HepG2 (cell line): ENCODE results near the gene MARCHF11. TPM values are rescaled to one million over a fixed set of nuclear protein-coding genes. Genes with fewer than 3 reads are reported as not detected.

Experiments used
- ATAC-seq: fragments of 200-7000 bp; cut with Tn5 transposase; 3 replicates; pipeline ENCODE4 v1.9.1; 2020; ENCODE audit warnings: mild to moderate bottlenecking, moderate library complexity
- BruUV-seq: library from RNA; stranded (reverse); fragments of 400-500 nt; replicated peaks from 2 replicates; lab custom pipeline; 2021; lab: Mats Ljungman, UMichigan
- CTCF ChIA-PET: fragments of 300-600 bp; formaldehyde crosslinking; extraction: SDS; loops from one replicate; lab custom pipeline; 2021; ENCODE audit warnings: low total read pairs, inconsistent platforms, low intra/inter-chr PET ratio; lab: Yijun Ruan, JAX
- POLR2A ChIA-PET: fragments of 350-600 bp; sonication (Branson Sonifier 250); formaldehyde crosslinking; loops from one replicate; lab custom pipeline; 2020; ENCODE audit warnings: antibody characterized with exemption, inconsistent platforms; lab: Yijun Ruan, JAX
- DNase-seq: peaks from one replicate; pipeline ENCODE4 v3.0.0-alpha.2; 2015; ENCODE audit warnings: low spot score
- FAIRE-seq: peaks from 3 replicates; lab custom pipeline; 2011; peaks lifted over from hg19 to GRCh38; lab: Jason Lieb, UNC
- H2AFZ ChIP-seq: one replicate; pipeline ENCODE4 v1.6.1; 2011; ENCODE audit warnings: low read length, inconsistent platforms
- H3K27ac ChIP-seq: fragments of 300-600 bp; 3 replicates; pipeline ENCODE4 v1.8.0; 2011; ENCODE audit warnings: mixed run types, mild to moderate bottlenecking, mixed read lengths, low read length, inconsistent platforms; ENCODE audit not compliant: insufficient read depth; ENCODE audit errors: extremely low read length
- H3K27me3 ChIP-seq, 2 experiments: fragments of 200-600 bp in 1 of 2; 2 replicates in 1 of 2; 3 replicates in 1 of 2; pipeline versions ENCODE4 v1.6.0 to v1.8.0; 2011; ENCODE audit warnings: low read length in 2 of 2, mild to moderate bottlenecking in 2 of 2, moderate library complexity in 2 of 2, inconsistent platforms in 1 of 2; ENCODE audit not compliant: insufficient read depth in 2 of 2, control insufficient read depth in 1 of 2
- H3K36me3 ChIP-seq, 2 experiments: fragments of 200-600 bp in 1 of 2; replicated peaks in 1 of 2; 2 replicates in 1 of 2; 3 replicates in 1 of 2; pipeline versions ENCODE4 v1.5.1 to v1.8.0; 2011; ENCODE audit warnings: low read length in 2 of 2, inconsistent platforms in 1 of 2; ENCODE audit not compliant: insufficient read depth in 2 of 2, control insufficient read depth in 1 of 2
- H3K4me1 ChIP-seq: 2 replicates; pipeline ENCODE4 v1.5.1; 2012; ENCODE audit warnings: low read length, inconsistent platforms; ENCODE audit not compliant: insufficient read depth
- H3K4me2 ChIP-seq: 2 replicates; pipeline ENCODE4 v1.6.0; 2011; ENCODE audit warnings: low read depth, low read length, inconsistent platforms
- H3K4me3 ChIP-seq, 3 experiments: fragments of 200-600 bp in 1 of 3; sonication (generic), shearing (Covaris generic) in 1 of 3; replicated peaks in 1 of 3; 2 replicates each; pipeline ENCODE4 v1.5.1; 2011 to 2016; ENCODE audit warnings: low read length in 3 of 3, inconsistent platforms in 2 of 3, low read depth in 2 of 3, mild to moderate bottlenecking in 2 of 3, control low read depth in 1 of 3, mixed read lengths in 1 of 3; ENCODE audit not compliant: insufficient read depth in 1 of 3
- H3K79me2 ChIP-seq: one replicate; pipeline ENCODE4 v1.6.1; 2011; ENCODE audit warnings: low read length, inconsistent platforms; ENCODE audit not compliant: insufficient read depth
- H3K9ac ChIP-seq: 2 replicates; pipeline ENCODE4 v1.6.0; 2011; ENCODE audit warnings: mild to moderate bottlenecking, low read depth, low read length, inconsistent platforms; ENCODE audit not compliant: insufficient read depth
- H3K9me3 ChIP-seq: 2 replicates; pipeline ENCODE4 v1.5.1; 2012; ENCODE audit warnings: mild to moderate bottlenecking, low read length
- H4K20me1 ChIP-seq: 2 replicates; pipeline ENCODE4 v1.6.0; 2011; ENCODE audit warnings: inconsistent platforms, mild to moderate bottlenecking, low read length, moderate library complexity; ENCODE audit not compliant: insufficient read depth
- BCL6 ChIP-seq: IDR thresholded peaks from 2 replicates; pipeline ENCODE4 v1.6.1; 2016; ENCODE audit warnings: missing genetic modification reagents, missing compliant biosample characterization
- TBX2 ChIP-seq: sonication (generic); formaldehyde crosslinking; IDR thresholded peaks from 2 replicates; pipeline ENCODE4 v1.5.0; 2020; ENCODE audit warnings: missing genetic modification reagents, mild to moderate bottlenecking, borderline replicate concordance
- ZNF138 ChIP-seq: sonication (generic); formaldehyde crosslinking; IDR thresholded peaks from 2 replicates; pipeline ENCODE4 v1.5.0; 2020; ENCODE audit warnings: mild to moderate bottlenecking, low read depth, missing genetic modification reagents
- ZNF382 ChIP-seq: sonication (generic); formaldehyde crosslinking; IDR thresholded peaks from 2 replicates; pipeline ENCODE4 v1.5.0; 2020; ENCODE audit warnings: missing genetic modification reagents, mild to moderate bottlenecking, borderline replicate concordance
- ZNF589 ChIP-seq: sonication (generic); formaldehyde crosslinking; conservative IDR thresholded peaks from 2 replicates; pipeline ENCODE4 v1.8.0; 2022; ENCODE audit warnings: mild to moderate bottlenecking, moderate library complexity, missing genetic modification reagents
- WGBS: methylation state at CpG from one replicate; pipeline ENCODE4 v1.1.6; 2017; ENCODE audit warnings: low lambda C conversion rate; 5-methylcytosine and 5-hydroxymethylcytosine counted together
- in situ Hi-C: cut with HindIII; loops from 2 replicates; pipeline ENCODE4 v1.10.0; 2017; ENCODE audit warnings: low pct_unique_long_range_greater_than_20kb; ENCODE audit not compliant: extremely low pct_ligation_motif_present
- intact Hi-C: fragments of 100-400 bp; cut with micrococcal nuclease; formaldehyde crosslinking; loops from one replicate; pipeline ENCODE4 v1.10.0; 2022; ENCODE audit not compliant: unreplicated experiment
- polyA plus RNA-seq, 8 experiments: library from polyadenylated mRNA; depleted of rRNA in 3 of 8; stranded (reverse) in 7 of 8; unstranded in 1 of 8; fragments of >200 nt; fragmentation: Illumina TruSeq in 4 of 8; extraction: Trizol in 4 of 8; gene quantifications; 2 replicates each; pipeline versions ENCODE4 v1.2.1 to v1.2.3, GENCODE V29; 2011 to 2016; ENCODE audit warnings: low read depth in 4 of 8, missing spikeins in 1 of 8, mixed read lengths in 1 of 8; ENCODE audit not compliant: insufficient read depth in 1 of 8
- total RNA-seq, 5 experiments: library from RNA; depleted of rRNA; stranded (reverse); fragments of >200 nt; fragmentation: Illumina TruSeq; extraction: Trizol; gene quantifications; 2 replicates each; pipeline ENCODE4 v1.2.3, GENCODE V29; 2016; ENCODE audit warnings: low read depth in 1 of 5
- TF ChIP-seq, protein P1 (sequence below): sonication (generic); formaldehyde crosslinking; IDR thresholded peaks from 2 replicates; pipeline ENCODE4 v1.5.0; 2020; ENCODE audit warnings: missing genetic modification reagents
- TF ChIP-seq, protein P2 (sequence below): IDR thresholded peaks from 2 replicates; pipeline ENCODE4 v1.6.1; 2016; ENCODE audit warnings: low read depth, control low read depth
- TF ChIP-seq, protein P3 (sequence below): IDR thresholded peaks from 2 replicates; pipeline ENCODE4 v1.6.1; 2016; ENCODE audit warnings: mild to moderate bottlenecking, missing biosample characterization, missing genetic modification reagents
- TF ChIP-seq, protein P4 (sequence below): sonication (generic); formaldehyde crosslinking; IDR thresholded peaks from 2 replicates; pipeline ENCODE4 v1.4.0; 2020; ENCODE audit warnings: missing genetic modification reagents, borderline replicate concordance

MARCHF11 gene
- total and polyA plus RNA-seq, 2 of the 13 experiments (the other 11 are each of a cell fraction or from before 2014, with no cell fraction given) = not detected

DNA sequence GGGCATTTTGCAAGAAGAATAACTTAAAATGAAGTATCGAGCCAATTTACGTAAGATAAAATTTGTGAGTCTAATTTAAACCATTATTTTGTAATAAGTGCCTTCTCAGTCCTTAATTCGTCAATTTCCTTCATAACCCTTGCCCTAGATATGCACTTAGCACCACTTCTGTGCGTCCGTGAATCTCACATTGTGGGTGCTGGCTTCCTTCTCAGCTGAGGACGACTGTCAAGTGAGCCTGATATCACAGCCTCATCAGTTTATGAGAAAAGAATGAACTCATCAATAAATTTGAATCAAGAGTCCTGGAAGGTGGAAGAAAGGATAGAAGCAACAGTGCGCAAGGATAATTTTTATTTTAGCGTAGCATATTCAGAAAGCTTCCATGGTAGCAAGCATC is 64.5 kb downstream of the MARCHF11 start:
- WGBS = 25% methylated on average over 8 of the region's 8 CpGs
- BruUV-seq = no TSS peak
- Histone ChIP-seq H3K27ac (no peak overlapping the region), H3K27me3 (no peaks in the 10 kb centered on the region), H2AFZ (no peak overlapping the region), H4K20me1 (no peaks in the 10 kb centered on the region), H3K79me2 (no peaks in the 10 kb centered on the region), H3K4me2 (no peak overlapping the region), H3K9me3 (no peaks in the 10 kb centered on the region; the same call in 1 of the 2 replicates), H3K36me3 (no peaks in the 10 kb centered on the region), H3K4me1 (no peaks in the 10 kb centered on the region)
- FAIRE-seq (no peak), DNase-seq (no peak), ATAC-seq (no peak)
- in situ Hi-C loops (no loop called here), intact Hi-C loops (no loop called here)
- POLR2A ChIA-PET = no interaction called here
- CTCF ChIA-PET = no interaction called here
- TF ChIP-seq, protein P1, sequence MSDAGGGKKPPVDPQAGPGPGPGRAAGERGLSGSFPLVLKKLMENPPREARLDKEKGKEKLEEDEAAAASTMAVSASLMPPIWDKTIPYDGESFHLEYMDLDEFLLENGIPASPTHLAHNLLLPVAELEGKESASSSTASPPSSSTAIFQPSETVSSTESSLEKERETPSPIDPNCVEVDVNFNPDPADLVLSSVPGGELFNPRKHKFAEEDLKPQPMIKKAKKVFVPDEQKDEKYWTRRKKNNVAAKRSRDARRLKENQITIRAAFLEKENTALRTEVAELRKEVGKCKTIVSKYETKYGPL = no peak
- TF ChIP-seq ZNF138 (CRISPR knock-in tag) (no peak), BCL6 (CRISPR knock-in tag) (no peak), TBX2 (CRISPR knock-in tag) (no peak), ZNF589 (CRISPR knock-in tag) (no peak), ZNF382 (CRISPR knock-in tag) (no peak)
- TF ChIP-seq, protein P2, sequence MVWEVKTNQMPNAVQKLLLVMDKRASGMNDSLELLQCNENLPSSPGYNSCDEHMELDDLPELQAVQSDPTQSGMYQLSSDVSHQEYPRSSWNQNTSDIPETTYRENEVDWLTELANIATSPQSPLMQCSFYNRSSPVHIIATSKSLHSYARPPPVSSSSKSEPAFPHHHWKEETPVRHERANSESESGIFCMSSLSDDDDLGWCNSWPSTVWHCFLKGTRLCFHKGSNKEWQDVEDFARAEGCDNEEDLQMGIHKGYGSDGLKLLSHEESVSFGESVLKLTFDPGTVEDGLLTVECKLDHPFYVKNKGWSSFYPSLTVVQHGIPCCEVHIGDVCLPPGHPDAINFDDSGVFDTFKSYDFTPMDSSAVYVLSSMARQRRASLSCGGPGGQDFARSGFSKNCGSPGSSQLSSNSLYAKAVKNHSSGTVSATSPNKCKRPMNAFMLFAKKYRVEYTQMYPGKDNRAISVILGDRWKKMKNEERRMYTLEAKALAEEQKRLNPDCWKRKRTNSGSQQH = no peak
- TF ChIP-seq, protein P3, sequence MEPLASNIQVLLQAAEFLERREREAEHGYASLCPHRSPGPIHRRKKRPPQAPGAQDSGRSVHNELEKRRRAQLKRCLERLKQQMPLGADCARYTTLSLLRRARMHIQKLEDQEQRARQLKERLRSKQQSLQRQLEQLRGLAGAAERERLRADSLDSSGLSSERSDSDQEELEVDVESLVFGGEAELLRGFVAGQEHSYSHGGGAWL = no peak
- TF ChIP-seq, protein P4, sequence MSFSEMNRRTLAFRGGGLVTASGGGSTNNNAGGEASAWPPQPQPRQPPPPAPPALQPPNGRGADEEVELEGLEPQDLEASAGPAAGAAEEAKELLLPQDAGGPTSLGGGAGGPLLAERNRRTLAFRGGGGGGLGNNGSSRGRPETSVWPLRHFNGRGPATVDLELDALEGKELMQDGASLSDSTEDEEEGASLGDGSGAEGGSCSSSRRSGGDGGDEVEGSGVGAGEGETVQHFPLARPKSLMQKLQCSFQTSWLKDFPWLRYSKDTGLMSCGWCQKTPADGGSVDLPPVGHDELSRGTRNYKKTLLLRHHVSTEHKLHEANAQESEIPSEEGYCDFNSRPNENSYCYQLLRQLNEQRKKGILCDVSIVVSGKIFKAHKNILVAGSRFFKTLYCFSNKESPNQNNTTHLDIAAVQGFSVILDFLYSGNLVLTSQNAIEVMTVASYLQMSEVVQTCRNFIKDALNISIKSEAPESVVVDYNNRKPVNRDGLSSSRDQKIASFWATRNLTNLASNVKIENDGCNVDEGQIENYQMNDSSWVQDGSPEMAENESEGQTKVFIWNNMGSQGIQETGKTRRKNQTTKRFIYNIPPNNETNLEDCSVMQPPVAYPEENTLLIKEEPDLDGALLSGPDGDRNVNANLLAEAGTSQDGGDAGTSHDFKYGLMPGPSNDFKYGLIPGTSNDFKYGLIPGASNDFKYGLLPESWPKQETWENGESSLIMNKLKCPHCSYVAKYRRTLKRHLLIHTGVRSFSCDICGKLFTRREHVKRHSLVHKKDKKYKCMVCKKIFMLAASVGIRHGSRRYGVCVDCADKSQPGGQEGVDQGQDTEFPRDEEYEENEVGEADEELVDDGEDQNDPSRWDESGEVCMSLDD (CRISPR knock-in tag) = no peak
- TF ChIP-seq, all 625 proteins: peak for 0
- Histone ChIP-seq H3K9ac (no peak overlapping the region), H3K4me3 (no peak overlapping the region)
